HepG2 (cell line): Measurements from ENCODE around the gene RUVBL2. TPM values are rescaled to one million over a fixed set of nuclear protein-coding genes. Genes with fewer than 3 reads are reported as not detected.

Experiments used
- CTCF ChIP-seq: sonication (generic); formaldehyde crosslinking; IDR thresholded peaks from 2 replicates; pipeline ENCODE4 v1.5.0; 2020; ENCODE audit warnings: mild to moderate bottlenecking, missing genetic modification reagents, moderate library complexity
- HMG20B ChIP-seq: conservative IDR thresholded peaks from 2 replicates; pipeline ENCODE4 v1.6.1; 2016; ENCODE audit warnings: missing genetic modification reagents, missing compliant biosample characterization
- HNRNPUL1 ChIP-seq: fragments of 200-400 bp; formaldehyde crosslinking; IDR thresholded peaks from 2 replicates; pipeline ENCODE4 v1.6.1; 2017; ENCODE audit warnings: low read depth, mild to moderate bottlenecking, low read length, moderate library complexity
- IRF9 ChIP-seq: sonication (generic); formaldehyde crosslinking; IDR thresholded peaks from 2 replicates; pipeline ENCODE4 v1.8.0; 2022; ENCODE audit warnings: missing genetic modification reagents, mild to moderate bottlenecking, borderline replicate concordance
- KDM2A ChIP-seq: sonication (generic); formaldehyde crosslinking; IDR thresholded peaks from 2 replicates; pipeline ENCODE4 v1.4.0; 2020; ENCODE audit warnings: low read depth, missing genetic modification reagents, borderline replicate concordance
- MAX ChIP-seq: IDR thresholded peaks from 2 replicates; pipeline ENCODE4 v1.6.1; 2012; ENCODE audit warnings: inconsistent platforms
- MAZ ChIP-seq, 2 experiments: sonication (generic) in 1 of 2; formaldehyde crosslinking in 1 of 2; IDR thresholded peaks; 2 replicates each; pipeline versions ENCODE4 v1.5.0 to v1.6.1; 2012 to 2020; ENCODE audit warnings: low read depth in 2 of 2, mild to moderate bottlenecking in 2 of 2, borderline replicate concordance in 1 of 2, improper control_type of control experiment in 1 of 2, low read length in 1 of 2, missing genetic modification reagents in 1 of 2, moderate library complexity in 1 of 2
- REPIN1 ChIP-seq: sonication (generic); formaldehyde crosslinking; IDR thresholded peaks from 2 replicates; pipeline ENCODE4 v1.8.0; 2022; ENCODE audit warnings: missing genetic modification reagents, low read depth, mild to moderate bottlenecking, borderline replicate concordance
- RERE ChIP-seq: IDR thresholded peaks from 2 replicates; pipeline ENCODE4 v1.6.1; 2016; ENCODE audit warnings: low read depth, missing genetic modification reagents, missing compliant biosample characterization
- SMAD3 ChIP-seq: sonication (generic); formaldehyde crosslinking; IDR thresholded peaks from 2 replicates; pipeline ENCODE4 v1.4.0; 2020; ENCODE audit warnings: missing genetic modification reagents
- SMC3 ChIP-seq: IDR thresholded peaks from 2 replicates; pipeline ENCODE4 v1.6.1; 2011; ENCODE audit warnings: low read length, improper control_type of control experiment
- SOX6 ChIP-seq, 2 experiments: fragments of 450-650 bp in 1 of 2; sonication (generic) in 1 of 2; formaldehyde crosslinking in 1 of 2; IDR thresholded peaks; 2 replicates each; pipeline versions ENCODE4 v1.4.0 to v1.6.1; 2017 to 2020; ENCODE audit warnings: antibody characterized with exemption in 1 of 2, mild to moderate bottlenecking in 1 of 2, missing genetic modification reagents in 1 of 2
- SYNCRIP ChIP-seq: fragments of 200-400 bp; formaldehyde crosslinking; IDR thresholded peaks from 2 replicates; pipeline ENCODE4 v1.6.1; 2018; ENCODE audit warnings: mild to moderate bottlenecking, low read depth, low read length; ENCODE audit not compliant: insufficient read depth
- TARDBP ChIP-seq: sonication (generic); formaldehyde crosslinking; IDR thresholded peaks from 2 replicates; pipeline ENCODE4 v1.8.0; 2022; ENCODE audit warnings: mild to moderate bottlenecking, missing genetic modification reagents
- TBL1XR1 ChIP-seq: fragments of 150-350 bp; IDR thresholded peaks from 2 replicates; pipeline ENCODE4 v1.6.1; 2014; ENCODE audit warnings: borderline replicate concordance, low read length; ENCODE audit not compliant: partially characterized antibody
- THAP11 ChIP-seq: IDR thresholded peaks from 2 replicates; pipeline ENCODE4 v1.6.1; 2016; ENCODE audit warnings: missing biosample characterization, missing genetic modification reagents
- ZNF160 ChIP-seq: sonication (generic); formaldehyde crosslinking; IDR thresholded peaks from 2 replicates; pipeline ENCODE4 v1.8.0; 2022; ENCODE audit warnings: mild to moderate bottlenecking, inconsistent platforms, missing genetic modification reagents
- ZNF230 ChIP-seq: sonication (generic); formaldehyde crosslinking; IDR thresholded peaks from 2 replicates; pipeline ENCODE4 v1.4.0; 2020; ENCODE audit warnings: mild to moderate bottlenecking, missing genetic modification reagents
- ZNF264 ChIP-seq: sonication (generic); formaldehyde crosslinking; IDR thresholded peaks from 2 replicates; pipeline ENCODE4 v1.4.0; 2020; ENCODE audit warnings: missing genetic modification reagents
- ZNF580 ChIP-seq: IDR thresholded peaks from 2 replicates; pipeline ENCODE4 v1.6.1; 2016; ENCODE audit warnings: low read depth, borderline replicate concordance
- ZNF768 ChIP-seq: sonication (generic); formaldehyde crosslinking; IDR thresholded peaks from 2 replicates; pipeline ENCODE4 v1.4.0; 2020; ENCODE audit warnings: missing genetic modification reagents
- polyA plus RNA-seq, 8 experiments: library from polyadenylated mRNA; depleted of rRNA in 3 of 8; stranded (reverse) in 7 of 8; unstranded in 1 of 8; fragments of >200 nt; fragmentation: Illumina TruSeq in 4 of 8; extraction: Trizol in 4 of 8; gene quantifications; 2 replicates each; pipeline versions ENCODE4 v1.2.1 to v1.2.3, GENCODE V29; 2011 to 2016; ENCODE audit warnings: low read depth in 4 of 8, missing spikeins in 1 of 8, mixed read lengths in 1 of 8; ENCODE audit not compliant: insufficient read depth in 1 of 8
- total RNA-seq, 5 experiments: library from RNA; depleted of rRNA; stranded (reverse); fragments of >200 nt; fragmentation: Illumina TruSeq; extraction: Trizol; gene quantifications; 2 replicates each; pipeline ENCODE4 v1.2.3, GENCODE V29; 2016; ENCODE audit warnings: low read depth in 1 of 5

RUVBL2 gene
- total and polyA plus RNA-seq, 2 of the 13 experiments (the other 11 are each of a cell fraction or from before 2014, with no cell fraction given), result 120 to 122 TPM

- TF ChIP-seq SOX6 (IDR thresholded peaks at IDR 0.05) (no peak), SOX6 (CRISPR knock-in tag; IDR thresholded peaks at IDR 0.05) (0 out of 2 replicates have a peak, but pooled peaks have one; percentile 34), MAX (peak; percentile 19; the same call in 1 of the 2 replicates), THAP11 (CRISPR knock-in tag) (peak; percentile 78), TARDBP (peak; percentile 56; the same call in 1 of the 2 replicates), HNRNPUL1 (no peak), CTCF (CRISPR knock-in tag) (peak; percentile 95), ZNF580 (CRISPR knock-in tag) (0 out of 2 replicates have a peak, but pooled peaks have one; percentile 24), ZNF160 (CRISPR knock-in tag) (no peak), ZNF768 (CRISPR knock-in tag) (peak; percentile 74; the same call in 1 of the 2 replicates), ZNF264 (CRISPR knock-in tag) (no peak), ZNF230 (no peak), SYNCRIP (no peak), IRF9 (CRISPR knock-in tag) (no peak), REPIN1 (CRISPR knock-in tag) (peak; percentile 40; the same call in 1 of the 2 replicates), TBL1XR1 (no peak), RERE (CRISPR knock-in tag) (no peak), SMAD3 (CRISPR knock-in tag) (0 out of 2 replicates have a peak, but pooled peaks have one; percentile 43), SMC3 (peak; percentile 76), HMG20B (CRISPR knock-in tag) (no peak), KDM2A (CRISPR knock-in tag) (peak; percentile 80), MAZ (IDR thresholded peaks at IDR 0.05; ENCODE audit: borderline replicate concordance, low read depth, low read length) (no peak), MAZ (CRISPR knock-in tag; IDR thresholded peaks at IDR 0.05; ENCODE audit: low read depth) (0 out of 2 replicates have a peak, but pooled peaks have one; percentile 35)
Observed at GRCh38 chr19:48970923-48971395, 22.7 kb upstream of the RUVBL2 start (continued).
